H1 (cell line): Measurements from ENCODE around the gene AFF1. TPM values are rescaled to one million over a fixed set of nuclear protein-coding genes. Genes with fewer than 3 reads are reported as not detected.

Experiments
- CTCF ChIA-PET: fragments of 300-600 bp; sonication (Branson Sonifier 250); formaldehyde crosslinking; loops from one replicate; lab custom pipeline; 2021; ENCODE audit not compliant: partially characterized antibody; lab: Charles Lee
- POLR2A ChIA-PET: fragments of 300-600 bp; sonication (Branson Sonifier 250); formaldehyde crosslinking; loops from one replicate; lab custom pipeline; 2021; ENCODE audit warnings: inconsistent platforms; ENCODE audit not compliant: partially characterized antibody; lab: Charles Lee
- DNase-seq, 2 experiments: peaks; one replicate each; pipeline versions ENCODE4 v3.0.0 to v3.0.0-alpha.2; 2010 to 2022; ENCODE audit warnings: low spot score in 2 of 2, low read depth in 1 of 2, mixed read lengths in 1 of 2
- FAIRE-seq: peaks from 2 replicates; lab custom pipeline; 2011; peaks lifted over from hg19 to GRCh38; lab: Jason Lieb, UNC
- H2AFZ ChIP-seq: 2 replicates; pipeline ENCODE4 v1.8.1; 2012; ENCODE audit warnings: low read length, inconsistent platforms
- H2AK5ac ChIP-seq: 2 replicates; pipeline ENCODE4 v1.6.1; 2013; ENCODE audit warnings: low read depth, low read length
- H2BK120ac ChIP-seq: replicated peaks from 2 replicates; pipeline ENCODE3; 2013; ENCODE audit warnings: low read depth, low read length, inconsistent platforms
- H2BK12ac ChIP-seq: 2 replicates; pipeline ENCODE4 v1.6.1; 2013; ENCODE audit warnings: low read depth, low read length
- H2BK15ac ChIP-seq: 2 replicates; pipeline ENCODE4 v1.6.1; 2013; ENCODE audit warnings: low read length
- H2BK20ac ChIP-seq: 2 replicates; pipeline ENCODE4 v1.6.1; 2013; ENCODE audit warnings: low read length
- H2BK5ac ChIP-seq: 2 replicates; pipeline ENCODE4 v1.6.1; 2013; ENCODE audit warnings: low read depth, low read length
- H3K14ac ChIP-seq: 2 replicates; pipeline ENCODE4 v1.6.1; 2013; ENCODE audit warnings: inconsistent platforms; ENCODE audit not compliant: insufficient read length
- H3K18ac ChIP-seq: 2 replicates; pipeline ENCODE4 v1.6.1; 2013; ENCODE audit warnings: low read length; ENCODE audit errors: extremely low read depth
- H3K23ac ChIP-seq: 2 replicates; pipeline ENCODE4 v1.6.1; 2013; ENCODE audit warnings: inconsistent platforms; ENCODE audit not compliant: insufficient read length
- H3K23me2 ChIP-seq: 2 replicates; pipeline ENCODE4 v1.6.1; 2013; ENCODE audit warnings: low read depth, low read length
- H3K27ac ChIP-seq: 2 replicates; pipeline ENCODE4 v1.6.1; 2011; ENCODE audit warnings: low read depth, low read length, inconsistent platforms
- H3K27me3 ChIP-seq, 4 experiments: replicated peaks in 1 of 4; 1 replicate in 1 of 4; 2 replicates in 3 of 4; pipeline versions ENCODE4 v1.6.1 to v1.8.1; 2011 to 2013; ENCODE audit warnings: low read length in 3 of 4, mild to moderate bottlenecking in 3 of 4, inconsistent platforms in 2 of 4, mixed read lengths in 2 of 4, moderate library complexity in 1 of 4; ENCODE audit not compliant: control insufficient read depth in 3 of 4, insufficient read depth in 3 of 4; ENCODE audit errors: extremely low read depth in 1 of 4
- H3K36me3 ChIP-seq, 4 experiments: 2 replicates each; pipeline versions ENCODE4 v1.6.1 to v1.8.1; 2011 to 2013; ENCODE audit warnings: mild to moderate bottlenecking in 4 of 4, low read length in 3 of 4, moderate library complexity in 2 of 4, control low read depth in 1 of 4, inconsistent platforms in 1 of 4; ENCODE audit not compliant: insufficient read depth in 4 of 4, control insufficient read depth in 2 of 4
- H3K4ac ChIP-seq: replicated peaks from 2 replicates; pipeline ENCODE3; 2013; ENCODE audit warnings: low read length, low read depth, mixed read lengths, inconsistent platforms; ENCODE audit not compliant: insufficient read length
- H3K4me1 ChIP-seq, 4 experiments: replicated peaks in 1 of 4; 1 replicate in 1 of 4; 2 replicates in 3 of 4; pipeline versions ENCODE4 v1.6.1 to v1.8.1; 2011 to 2013; ENCODE audit warnings: low read length in 3 of 4, inconsistent platforms in 2 of 4, mixed read lengths in 1 of 4; ENCODE audit not compliant: insufficient read depth in 4 of 4, control insufficient read depth in 3 of 4
- H3K4me2 ChIP-seq, 2 experiments: 2 replicates each; pipeline versions ENCODE4 v1.6.1 to v1.8.1; 2011 to 2013; ENCODE audit warnings: low read depth in 2 of 2, low read length in 2 of 2, control low read depth in 1 of 2, inconsistent platforms in 1 of 2, mild to moderate bottlenecking in 1 of 2; ENCODE audit not compliant: insufficient read depth in 1 of 2
- H3K4me3 ChIP-seq, 4 experiments: fragments of 200-600, 300-600 bp in 1 of 4; sonication (generic), shearing (Covaris generic), sonication (Bioruptor Twin) in 1 of 4; 2 replicates each; pipeline versions ENCODE4 v1.5.1 to v1.8.1; 2011 to 2016; ENCODE audit warnings: low read length in 4 of 4, low read depth in 3 of 4, control low read depth in 2 of 4, inconsistent platforms in 2 of 4, mild to moderate bottlenecking in 2 of 4, mixed read lengths in 1 of 4, moderate library complexity in 1 of 4; ENCODE audit not compliant: insufficient read depth in 2 of 4; ENCODE audit errors: extremely low read depth in 1 of 4
- H3K56ac ChIP-seq: replicated peaks from 2 replicates; pipeline ENCODE3; 2013; ENCODE audit warnings: low read depth, mild to moderate bottlenecking, mixed read lengths, low read length, inconsistent platforms; ENCODE audit not compliant: insufficient read length
- H3K79me1 ChIP-seq: 2 replicates; pipeline ENCODE4 v1.6.1; 2013; ENCODE audit warnings: low read depth, low read length, control low read depth
- H3K79me2 ChIP-seq, 2 experiments: 2 replicates each; pipeline versions ENCODE4 v1.6.1 to v1.8.1; 2012 to 2013; ENCODE audit warnings: low read length in 2 of 2, mild to moderate bottlenecking in 2 of 2, inconsistent platforms in 1 of 2; ENCODE audit not compliant: insufficient read depth in 2 of 2, control insufficient read depth in 1 of 2
- H3K9ac ChIP-seq, 4 experiments: replicated peaks in 1 of 4; 1 replicate in 1 of 4; 2 replicates in 3 of 4; pipeline versions ENCODE4 v1.6.1 to v1.8.1; 2011 to 2013; ENCODE audit warnings: low read depth in 3 of 4, low read length in 3 of 4, control low read depth in 2 of 4, mild to moderate bottlenecking in 2 of 4, moderate library complexity in 2 of 4, inconsistent platforms in 1 of 4; ENCODE audit errors: extremely low read depth in 1 of 4
- H3K9me3 ChIP-seq, 2 experiments: 2 replicates each; pipeline versions ENCODE4 v1.6.1 to v1.8.1; 2012 to 2013; ENCODE audit warnings: mild to moderate bottlenecking in 2 of 2, moderate library complexity in 2 of 2, control low read depth in 1 of 2, inconsistent platforms in 1 of 2, low read depth in 1 of 2, low read length in 1 of 2, mixed read lengths in 1 of 2; ENCODE audit not compliant: insufficient read depth in 2 of 2
- H4K20me1 ChIP-seq, 2 experiments: replicated peaks in 1 of 2; 2 replicates each; pipeline versions ENCODE3 to v1.8.1; 2011 to 2013; ENCODE audit warnings: inconsistent platforms in 2 of 2, low read length in 2 of 2, mild to moderate bottlenecking in 1 of 2; ENCODE audit not compliant: insufficient read depth in 2 of 2, control insufficient read depth in 1 of 2
- H4K5ac ChIP-seq: 2 replicates; pipeline ENCODE4 v1.6.1; 2013; ENCODE audit warnings: low read length, low read depth, mixed read lengths, inconsistent platforms; ENCODE audit not compliant: insufficient read length
- H4K8ac ChIP-seq: 2 replicates; pipeline ENCODE4 v1.8.0; 2013; ENCODE audit warnings: mild to moderate bottlenecking, moderate library complexity, low read length, inconsistent platforms; ENCODE audit not compliant: insufficient read depth; ENCODE audit errors: extremely low read depth
- H4K91ac ChIP-seq: replicated peaks from 2 replicates; pipeline ENCODE3; 2013; ENCODE audit warnings: low read length, mixed read lengths, inconsistent platforms; ENCODE audit not compliant: insufficient read length
- BCL11A ChIP-seq, 2 experiments: IDR thresholded peaks; one replicate each; pipeline ENCODE4 v1.6.1; 2011; ENCODE audit warnings: low read depth in 2 of 2, low read length in 2 of 2, mild to moderate bottlenecking in 2 of 2
- GTF2F1 ChIP-seq: IDR thresholded peaks from 2 replicates; pipeline ENCODE4 v1.6.1; 2012; ENCODE audit warnings: low read depth, low read length, improper control_type of control experiment, borderline replicate concordance
- HDAC2 ChIP-seq, 2 experiments: fragments of 300-600 bp in 1 of 2; sonication (generic) in 1 of 2; IDR thresholded peaks; 2 replicates each; pipeline ENCODE4 v1.6.1; 2011 to 2012; ENCODE audit warnings: low read depth in 2 of 2, low read length in 2 of 2, mild to moderate bottlenecking in 2 of 2, moderate library complexity in 2 of 2, borderline replicate concordance in 1 of 2, inconsistent platforms in 1 of 2
- SAP30 ChIP-seq: fragments of 300-600 bp; sonication (generic); IDR thresholded peaks from 2 replicates; pipeline ENCODE4 v1.7.1; 2012; ENCODE audit warnings: low read length, moderate library complexity, mild to moderate bottlenecking, inconsistent platforms; ENCODE audit not compliant: insufficient read depth, insufficient replicate concordance
- SRF ChIP-seq: IDR thresholded peaks from 2 replicates; pipeline ENCODE4 v1.6.1; 2011; ENCODE audit warnings: mild to moderate bottlenecking, low read depth, low read length, moderate library complexity
- WGBS, 2 experiments: shearing (Covaris generic) in 1 of 2; methylation state at CpG; one replicate each; pipeline versions ENCODE4 v1.1.6 to v1.1.7; 2013 to 2015; ENCODE audit warnings: low lambda C conversion rate in 2 of 2, mixed read lengths in 2 of 2, inconsistent platforms in 1 of 2, low coverage in 1 of 2, missing lambda C conversion rate in 1 of 2; ENCODE audit not compliant: insufficient replicate concordance in 2 of 2, insufficient coverage in 1 of 2, insufficient read length in 1 of 2; ENCODE audit errors: extremely low coverage in 1 of 2, missing lambda C conversion rate in 1 of 2; 5-methylcytosine and 5-hydroxymethylcytosine counted together
- polyA plus RNA-seq, 7 experiments: library from polyadenylated mRNA; depleted of rRNA in 3 of 7; stranded (reverse) in 5 of 7; unstranded in 2 of 7; fragments of >200 nt in 5 of 7; fragments of 200-250 nt in 2 of 7; gene quantifications; 1 replicate in 5 of 7; 2 replicates in 1 of 7; 4 replicates in 1 of 7; pipeline versions ENCODE4 v1.2.1 to v1.2.3, GENCODE V29; 2011 to 2013; ENCODE audit warnings: missing spikeins in 2 of 7, mixed read lengths in 2 of 7
- total RNA-seq: library from RNA; stranded (reverse); fragmentation: NEBNext Ultra II Directional; extraction: Animal tissue kit (Norgen Biotek cat#: 25700); gene quantifications from 2 replicates; pipeline ENCODE4 v1.2.1, GENCODE V29; 2021

AFF1 gene
- total and polyA plus RNA-seq, 2 of the 8 experiments (the other 6 are each of a cell fraction or from before 2014, with no cell fraction given) = 14.8 to 85.5 TPM

DNA sequence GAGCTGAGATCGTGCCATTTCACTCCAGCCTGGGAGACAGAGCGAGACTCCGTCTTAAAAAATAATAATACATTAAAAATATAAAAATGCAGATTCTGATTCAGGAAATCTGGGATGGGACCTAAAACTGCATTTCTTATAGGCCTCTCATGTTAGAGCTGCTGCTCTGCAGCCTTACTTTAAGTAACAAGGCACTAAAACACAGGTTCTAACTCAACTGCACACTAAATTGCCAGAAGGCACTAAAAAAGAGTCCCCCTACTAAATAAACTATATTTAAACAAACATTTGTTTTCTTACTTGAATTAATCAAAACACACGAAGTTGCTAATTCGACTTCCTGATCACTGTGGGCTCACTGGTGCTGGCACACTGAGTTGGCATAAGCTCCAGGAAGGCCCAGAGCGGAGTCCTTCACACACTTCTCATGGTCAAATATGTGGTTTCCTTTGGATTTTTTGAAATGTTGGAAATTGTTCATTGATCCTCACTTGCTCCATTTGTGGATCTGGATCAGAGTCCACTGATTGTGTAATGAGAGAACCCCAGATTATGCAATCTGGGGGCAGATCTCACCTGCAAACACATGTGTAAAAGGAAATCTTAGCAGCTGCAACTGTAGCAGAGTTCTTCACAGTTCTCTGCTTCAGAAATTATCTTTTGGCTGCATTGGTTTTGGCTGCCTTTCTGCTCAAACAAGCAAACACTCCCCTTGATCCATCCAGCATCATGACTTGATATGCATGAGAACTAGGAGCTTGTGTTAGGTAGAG is 59.3 kb downstream of the AFF1 start:
- H4K91ac ChIP-seq = no peak overlapping the region
- CTCF ChIA-PET = interaction anchor here (0.6 to 1.8 kb wide), 8 partner anchors 12 to 99 kb away, joined by 3 to 4 read pairs (median 4); no protein-coding TSS in a partner anchor
- H2BK120ac ChIP-seq = no peak overlapping the region
- TF ChIP-seq SRF = no peak
- TF ChIP-seq GTF2F1 = no peak
- TF ChIP-seq SAP30 = no peak
- no peak for TF ChIP-seq BCL11A (IDR thresholded peaks at IDR 0.05; ENCODE audit: low read depth in 2 of 2, low read length in 2 of 2)
- no peak for TF ChIP-seq HDAC2 (IDR thresholded peaks at IDR 0.05; ENCODE audit: borderline replicate concordance in 1 of 2, low read depth in 2 of 2, low read length in 2 of 2)
- no peak overlapping the region for H4K8ac ChIP-seq
- H3K79me2 ChIP-seq = peaks cover 0 to 44% of the 10 kb centered on the region in 2 experiments; a peak in 2 of 4 replicates
- no peak overlapping the region for H3K4ac ChIP-seq
- no peak overlapping the region for H3K14ac ChIP-seq
- POLR2A ChIA-PET = interaction anchor here (1.1 to 4.3 kb wide), 6 partner anchors 8 to 58 kb away, joined by 3 to 30 read pairs (median 4); no protein-coding TSS in a partner anchor
- H2BK12ac ChIP-seq = no peak overlapping the region
- H2AFZ ChIP-seq = no peak overlapping the region
- no peak overlapping the region for H3K18ac ChIP-seq
- no peaks in the 10 kb centered on the region for H3K9me3 ChIP-seq
- peaks cover 0 to 3% (median 1%) of the 10 kb centered on the region in 4 experiments; a peak in 1 of 7 replicates for H3K4me1 ChIP-seq
- H3K23me2 ChIP-seq = 0 out of 2 replicates have a peak, but pooled peaks cover 2% of the 10 kb centered on the region
- H3K27me3 ChIP-seq = no peaks in the 10 kb centered on the region
- H3K56ac ChIP-seq = no peak overlapping the region
- peaks cover 0 to 1% of the 10 kb centered on the region in 2 experiments for H4K20me1 ChIP-seq
- H2BK15ac ChIP-seq = no peak overlapping the region
- H3K36me3 ChIP-seq = no peaks in the 10 kb centered on the region
- H3K27ac ChIP-seq = no peak overlapping the region
- DNase-seq (no peak), FAIRE-seq (no peak)
- WGBS, 2 experiments = 96% methylated on average over 6 of the region's 6 CpGs; no CpG with 5 or more reads in 1 of the 2 experiments
- no peak overlapping the region for H2BK5ac ChIP-seq
- no peak overlapping the region for H3K4me3 ChIP-seq
- H2BK20ac ChIP-seq = no peak overlapping the region
- H2AK5ac ChIP-seq = no peak overlapping the region
- no peaks in the 10 kb centered on the region for H3K79me1 ChIP-seq
- no peak overlapping the region for H4K5ac ChIP-seq
- H3K4me2 ChIP-seq = no peak overlapping the region
- no peak overlapping the region for H3K9ac ChIP-seq
- no peak overlapping the region for H3K23ac ChIP-seq
